Measurements from ENCODE around the gene OR6B1. TPM values are rescaled to one million over a fixed set of nuclear protein-coding genes. Genes with fewer than 3 reads are reported as not detected.

OR6B1 gene
- total and polyA plus RNA-seq, 2 of the 8 experiments (the other 6 are each of a cell fraction or from before 2014, with no cell fraction given) = not detected

DNA sequence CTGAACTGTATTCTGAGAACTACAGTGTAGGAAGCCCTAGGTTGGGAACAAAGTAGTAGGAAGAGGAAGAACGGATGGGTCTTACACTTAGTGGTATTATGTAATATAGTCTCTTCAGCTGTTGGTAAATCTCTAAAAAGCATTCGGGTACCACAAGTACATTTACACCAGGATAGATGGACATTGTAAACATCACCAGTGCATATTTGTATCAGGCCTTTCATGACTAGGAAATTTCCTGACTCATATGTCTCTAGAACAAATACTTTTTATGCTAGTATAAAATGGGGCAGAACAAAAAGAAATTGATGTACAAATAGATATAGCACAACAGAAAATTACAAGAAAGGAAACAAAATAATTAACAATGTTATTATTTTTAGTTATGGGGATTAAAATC, 21.5 kb upstream of the OR6B1 start:
- Histone ChIP-seq H3K14ac (ENCODE audit: insufficient read length) (no peak overlapping the region), H3K9me3 (ENCODE audit: insufficient read depth in 2 of 2, low read depth in 1 of 2, low read length in 1 of 2) (no peaks in the 10 kb centered on the region; a peak in 1 of 4 replicates), H4K91ac (replicated peaks; ENCODE audit: insufficient read length, low read length) (no peak overlapping the region), H4K8ac (ENCODE audit: extremely low read depth, insufficient read depth, low read length) (no peak overlapping the region), H2BK12ac (ENCODE audit: low read depth, low read length) (no peak overlapping the region), H3K4ac (replicated peaks; ENCODE audit: insufficient read length, low read depth, low read length) (no peak overlapping the region), H2AK5ac (ENCODE audit: low read depth, low read length) (no peak overlapping the region), H3K4me2 (ENCODE audit: insufficient read depth in 1 of 2, low read depth in 2 of 2, low read length in 2 of 2) (no peak overlapping the region), H3K4me1 (replicated peaks in 1 of 4; ENCODE audit: control insufficient read depth in 3 of 4, insufficient read depth in 4 of 4, low read length in 3 of 4) (no peaks in the 10 kb centered on the region), H3K9ac (replicated peaks in 1 of 4; ENCODE audit: extremely low read depth in 1 of 4, low read depth in 3 of 4, low read length in 3 of 4) (no peak overlapping the region), H3K23me2 (ENCODE audit: low read depth, low read length) (no peaks in the 10 kb centered on the region), H2BK20ac (ENCODE audit: low read length) (no peak overlapping the region), H4K20me1 (replicated peaks in 1 of 2; ENCODE audit: control insufficient read depth in 1 of 2, insufficient read depth in 2 of 2, low read length in 2 of 2) (no peaks in the 10 kb centered on the region), H3K79me1 (ENCODE audit: low read depth, low read length) (no peaks in the 10 kb centered on the region), H4K5ac (ENCODE audit: insufficient read length, low read depth, low read length) (no peak overlapping the region), H3K18ac (ENCODE audit: extremely low read depth, low read length) (no peak overlapping the region), H3K23ac (ENCODE audit: insufficient read length) (no peak overlapping the region), H3K56ac (replicated peaks; ENCODE audit: insufficient read length, low read depth, low read length) (no peak overlapping the region), H3K36me3 (ENCODE audit: control insufficient read depth in 2 of 4, insufficient read depth in 4 of 4, low read length in 3 of 4) (no peaks in the 10 kb centered on the region), H3K27me3 (replicated peaks in 1 of 4; ENCODE audit: control insufficient read depth in 3 of 4, extremely low read depth in 1 of 4, insufficient read depth in 3 of 4, low read length in 3 of 4) (no peaks in the 10 kb centered on the region), H3K4me3 (ENCODE audit: extremely low read depth in 1 of 4, insufficient read depth in 2 of 4, low read depth in 3 of 4, low read length in 4 of 4) (no peak overlapping the region), H2AFZ (ENCODE audit: low read length) (no peak overlapping the region), H2BK15ac (ENCODE audit: low read length) (no peak overlapping the region), H3K27ac (ENCODE audit: low read depth, low read length) (no peak overlapping the region), H2BK5ac (ENCODE audit: low read depth, low read length) (no peak overlapping the region), H3K79me2 (ENCODE audit: control insufficient read depth in 1 of 2, insufficient read depth in 2 of 2, low read length in 2 of 2) (no peaks in the 10 kb centered on the region), H2BK120ac (replicated peaks; ENCODE audit: low read depth, low read length) (no peak overlapping the region)
- ChIA-PET CTCF (ENCODE audit: partially characterized antibody) (no interaction called here), POLR2A (ENCODE audit: partially characterized antibody) (no interaction called here)
- FAIRE-seq (no peak), DNase-seq (ENCODE audit: low read depth in 1 of 2, low spot score in 2 of 2) (no peak)
- WGBS, 2 experiments (ENCODE audit: extremely low coverage in 1 of 2, insufficient coverage in 1 of 2, insufficient read length in 1 of 2, insufficient replicate concordance in 2 of 2, low coverage in 1 of 2, low lambda C conversion rate in 2 of 2, missing lambda C conversion rate in 1 of 2) = 86% methylated on average over 2 of the region's 2 CpGs; no CpG with 5 or more reads in 1 of the 2 experiments
- TF ChIP-seq RXRA (IDR thresholded peaks at IDR 0.05; ENCODE audit: insufficient read depth, low read depth, low read length) (no peak), JUND (IDR thresholded peaks at IDR 0.05; ENCODE audit: low read length) (no peak), PHF8 (conservative IDR thresholded peaks at IDR 0.05; ENCODE audit: low read depth, low read length) (no peak), SUZ12 (IDR thresholded peaks at IDR 0.05; ENCODE audit: low read length) (no peak), CTBP2 (IDR thresholded peaks at IDR 0.05; ENCODE audit: borderline replicate concordance, insufficient read depth, insufficient read length, low read length) (no peak), RBBP5 (IDR thresholded peaks at IDR 0.05; ENCODE audit: borderline replicate concordance, low read depth, low read length) (no peak), GABPA (IDR thresholded peaks at IDR 0.05; ENCODE audit: borderline replicate concordance, insufficient read depth, low read length) (no peak), CHD2 (IDR thresholded peaks at IDR 0.05; ENCODE audit: low read length) (no peak), MAFK (IDR thresholded peaks at IDR 0.05; ENCODE audit: low read depth, low read length) (no peak), SIN3A (conservative IDR thresholded peaks at IDR 0.05 in 1 of 2, IDR thresholded peaks at IDR 0.05 in 1 of 2; ENCODE audit: low read depth in 1 of 2, low read length in 2 of 2) (no peak), TAF1 (IDR thresholded peaks at IDR 0.05; ENCODE audit: low read depth, low read length) (no peak), SIRT6 (IDR thresholded peaks at IDR 0.05; ENCODE audit: low read length) (no peak), POLR2A (IDR thresholded peaks at IDR 0.05; ENCODE audit: control extremely low read depth in 1 of 2, low read depth in 2 of 2, low read length in 2 of 2) (no peak), SP4 (IDR thresholded peaks at IDR 0.05; ENCODE audit: low read length) (no peak), TBP (IDR thresholded peaks at IDR 0.05; ENCODE audit: low read depth, low read length) (no peak), KDM5A (IDR thresholded peaks at IDR 0.05; ENCODE audit: low read length) (no peak)

Measured in H1 (cell line).